GM21515 (cell line): ENCODE measurements around the gene MCTP1.
"Not testable (repeated sequence)": the region's sequence is repeated elsewhere in the genome, so short reads cannot be mapped to it uniquely, and the experiment has no call there.

Experiments used
- ATAC-seq: cut with Tn5 transposase; IDR thresholded peaks from one replicate; pipeline ENCODE4 v1.9.1; 2021; ENCODE audit not compliant: unreplicated experiment

MCTP1 gene

GRCh38 chr5:95256446-95256845 lies 28.4 kb downstream of the MCTP1 start:
- ATAC-seq, result no peak

GRCh38 chr5:95252801-95253200 lies 32.1 kb downstream of the MCTP1 start:
- ATAC-seq, result no peak

- ATAC-seq, result no peak
Measured at GRCh38 chr5:95251185-95251584, 33.7 kb downstream of the MCTP1 start.

GRCh38 chr5:95244479-95244878 lies 40.4 kb downstream of the MCTP1 start:
- no peak for ATAC-seq

GRCh38 chr5:95241635-95242034 lies 43.3 kb downstream of the MCTP1 start:
- ATAC-seq, result peak; percentile 99

- ATAC-seq, result no peak
Measured at GRCh38 chr5:95241161-95241560, 43.7 kb downstream of the MCTP1 start.

GRCh38 chr5:95238560-95239325 lies 46.2 kb downstream of the MCTP1 start:
- ATAC-seq, result no peak

- no peak for ATAC-seq
Measured at GRCh38 chr5:95237324-95237723, 47.6 kb downstream of the MCTP1 start.

GRCh38 chr5:95235439-95235982 lies 49.4 kb downstream of the MCTP1 start:
- no peak for ATAC-seq

- ATAC-seq, result no peak
Measured at GRCh38 chr5:95229646-95230045, 55.2 kb downstream of the MCTP1 start.

- no peak for ATAC-seq
Measured at GRCh38 chr5:95224701-95225459, 60.0 kb downstream of the MCTP1 start.

GRCh38 chr5:95223566-95224258 lies 61.2 kb downstream of the MCTP1 start:
- no peak for ATAC-seq

GRCh38 chr5:95222836-95223235 lies 62.1 kb downstream of the MCTP1 start:
- no peak for ATAC-seq

GRCh38 chr5:95221234-95221633 lies 63.7 kb downstream of the MCTP1 start:
- ATAC-seq, result no peak

GRCh38 chr5:95220381-95220780 lies 64.5 kb downstream of the MCTP1 start:
- no peak for ATAC-seq

- no peak for ATAC-seq
Measured at GRCh38 chr5:95219411-95219810, 65.5 kb downstream of the MCTP1 start.

- ATAC-seq, result no peak
Measured at GRCh38 chr5:95217881-95218280, 67.0 kb downstream of the MCTP1 start.

GRCh38 chr5:95217351-95217750 lies 67.5 kb downstream of the MCTP1 start:
- no peak for ATAC-seq

- ATAC-seq, result no peak
Measured at GRCh38 chr5:95216136-95216955, 68.5 kb downstream of the MCTP1 start.

GRCh38 chr5:95207811-95208210 lies 77.1 kb downstream of the MCTP1 start:
- not testable (repeated sequence) for ATAC-seq

- no peak for ATAC-seq
Measured at GRCh38 chr5:95194856-95195255, 90.0 kb downstream of the MCTP1 start.
